Measurements from ENCODE around the gene CRPPA.

DNA sequence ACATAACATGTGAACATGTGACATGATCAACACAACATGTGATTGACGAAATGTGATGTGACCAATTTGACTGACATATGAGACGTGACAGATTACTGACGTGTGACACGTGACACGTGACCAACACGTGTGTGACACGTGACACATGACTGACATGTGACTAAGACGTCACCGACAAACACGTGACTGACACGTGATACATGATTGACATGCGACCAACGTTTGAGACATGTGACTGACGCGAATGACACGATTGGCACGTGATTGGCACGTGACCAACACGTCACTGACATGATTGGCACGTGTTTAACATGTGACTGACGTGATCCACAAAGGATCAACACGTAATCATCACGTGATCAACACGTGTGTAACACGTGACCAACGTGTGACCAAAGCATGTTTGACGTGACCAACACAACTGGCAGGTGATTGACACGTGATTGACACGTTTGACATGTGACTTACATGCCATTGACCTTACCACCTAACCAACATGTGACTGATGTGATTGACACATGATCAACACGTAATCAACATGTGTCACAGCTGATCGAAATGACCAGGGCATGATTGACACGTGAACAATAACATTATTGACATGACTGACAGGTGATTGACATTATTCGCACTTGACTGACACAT lies 23.7 kb downstream of the CRPPA start:
- TF ChIP-seq EP300 (IDR thresholded peaks at IDR 0.05), result no peak
- TF ChIP-seq, protein P1, sequence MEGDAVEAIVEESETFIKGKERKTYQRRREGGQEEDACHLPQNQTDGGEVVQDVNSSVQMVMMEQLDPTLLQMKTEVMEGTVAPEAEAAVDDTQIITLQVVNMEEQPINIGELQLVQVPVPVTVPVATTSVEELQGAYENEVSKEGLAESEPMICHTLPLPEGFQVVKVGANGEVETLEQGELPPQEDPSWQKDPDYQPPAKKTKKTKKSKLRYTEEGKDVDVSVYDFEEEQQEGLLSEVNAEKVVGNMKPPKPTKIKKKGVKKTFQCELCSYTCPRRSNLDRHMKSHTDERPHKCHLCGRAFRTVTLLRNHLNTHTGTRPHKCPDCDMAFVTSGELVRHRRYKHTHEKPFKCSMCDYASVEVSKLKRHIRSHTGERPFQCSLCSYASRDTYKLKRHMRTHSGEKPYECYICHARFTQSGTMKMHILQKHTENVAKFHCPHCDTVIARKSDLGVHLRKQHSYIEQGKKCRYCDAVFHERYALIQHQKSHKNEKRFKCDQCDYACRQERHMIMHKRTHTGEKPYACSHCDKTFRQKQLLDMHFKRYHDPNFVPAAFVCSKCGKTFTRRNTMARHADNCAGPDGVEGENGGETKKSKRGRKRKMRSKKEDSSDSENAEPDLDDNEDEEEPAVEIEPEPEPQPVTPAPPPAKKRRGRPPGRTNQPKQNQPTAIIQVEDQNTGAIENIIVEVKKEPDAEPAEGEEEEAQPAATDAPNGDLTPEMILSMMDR (IDR thresholded peaks at IDR 0.05), result no peak
- TF ChIP-seq POLR2A (IDR thresholded peaks at IDR 0.05), result no peak

Data from tibial nerve (tissue), 4 donors.